ENCODE measurements around the gene SYCP2L. TPM values are rescaled to one million over a fixed set of nuclear protein-coding genes. Genes with fewer than 3 reads are reported as not detected.

Gene SYCP2L
- total and polyA plus RNA-seq, 9 of the 15 experiments (the other 6 are each of a cell fraction or from before 2014, with no cell fraction given): 12.4 to 46.9 (median 22.0) TPM

DNA sequence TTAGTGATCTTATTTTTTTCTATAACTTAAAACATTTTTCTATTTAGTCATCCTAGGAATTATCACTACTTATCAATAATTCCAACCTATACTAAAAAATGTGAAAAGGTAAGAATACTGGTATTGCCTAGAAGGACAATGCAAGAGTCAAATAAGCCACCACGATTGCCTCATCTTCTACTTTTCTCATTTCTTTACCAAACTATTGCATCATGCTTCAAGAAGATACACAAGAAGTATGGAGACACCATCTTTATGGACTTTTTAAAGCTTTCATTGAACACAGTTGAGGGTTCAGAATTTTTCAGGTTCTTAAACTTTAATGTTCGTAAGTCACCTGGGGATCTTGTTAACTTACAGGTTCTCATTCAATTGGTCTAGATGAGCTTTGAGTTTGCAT is 131.4 kb downstream of the SYCP2L start (continued):
- TF ChIP-seq, protein P1, sequence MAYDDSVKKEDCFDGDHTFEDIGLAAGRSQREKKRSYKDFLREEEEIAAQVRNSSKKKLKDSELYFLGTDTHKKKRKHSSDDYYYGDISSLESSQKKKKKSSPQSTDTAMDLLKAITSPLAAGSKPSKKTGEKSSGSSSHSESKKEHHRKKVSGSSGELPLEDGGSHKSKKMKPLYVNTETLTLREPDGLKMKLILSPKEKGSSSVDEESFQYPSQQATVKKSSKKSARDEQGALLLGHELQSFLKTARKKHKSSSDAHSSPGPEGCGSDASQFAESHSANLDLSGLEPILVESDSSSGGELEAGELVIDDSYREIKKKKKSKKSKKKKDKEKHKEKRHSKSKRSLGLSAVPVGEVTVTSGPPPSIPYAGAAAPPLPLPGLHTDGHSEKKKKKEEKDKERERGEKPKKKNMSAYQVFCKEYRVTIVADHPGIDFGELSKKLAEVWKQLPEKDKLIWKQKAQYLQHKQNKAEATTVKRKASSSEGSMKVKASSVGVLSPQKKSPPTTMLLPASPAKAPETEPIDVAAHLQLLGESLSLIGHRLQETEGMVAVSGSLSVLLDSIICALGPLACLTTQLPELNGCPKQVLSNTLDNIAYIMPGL (CRISPR knock-in tag; IDR thresholded peaks at IDR 0.05): no peak
- TF ChIP-seq PREB (CRISPR knock-in tag; IDR thresholded peaks at IDR 0.05) (no peak), ELF2 (CRISPR knock-in tag; IDR thresholded peaks at IDR 0.05) (no peak), ARID1B (IDR thresholded peaks at IDR 0.05) (no peak), ZNF23 (CRISPR knock-in tag; IDR thresholded peaks at IDR 0.05) (no peak), ZFP36 (IDR thresholded peaks at IDR 0.05; ENCODE audit: low read depth, low read length, partially characterized antibody) (no peak), GTF2A2 (tag; IDR thresholded peaks at IDR 0.05) (no peak), HDAC8 (tag; IDR thresholded peaks at IDR 0.05) (no peak), FIP1L1 (IDR thresholded peaks at IDR 0.05; ENCODE audit: low read depth, low read length, poor library complexity, severe bottlenecking) (no peak), SMARCE1 (IDR thresholded peaks at IDR 0.05) (no peak), THRA (IDR thresholded peaks at IDR 0.05) (no peak), IRF9 (tag; IDR thresholded peaks at IDR 0.05) (peak; percentile 76), PPARD (CRISPR knock-in tag; IDR thresholded peaks at IDR 0.05) (no peak), MBD2 (IDR thresholded peaks at IDR 0.05; ENCODE audit: borderline replicate concordance, low read depth) (no peak), ZNF589 (CRISPR knock-in tag; IDR thresholded peaks at IDR 0.05; ENCODE audit: low read depth) (no peak), RCOR1 (IDR thresholded peaks at IDR 0.05; ENCODE audit: borderline replicate concordance in 1 of 2, low read depth in 2 of 2, low read length in 2 of 2) (no peak), AFF1 (IDR thresholded peaks at IDR 0.05; ENCODE audit: low read depth in 1 of 2, partially characterized antibody in 2 of 2) (no peak)
- TF ChIP-seq, protein P2, sequence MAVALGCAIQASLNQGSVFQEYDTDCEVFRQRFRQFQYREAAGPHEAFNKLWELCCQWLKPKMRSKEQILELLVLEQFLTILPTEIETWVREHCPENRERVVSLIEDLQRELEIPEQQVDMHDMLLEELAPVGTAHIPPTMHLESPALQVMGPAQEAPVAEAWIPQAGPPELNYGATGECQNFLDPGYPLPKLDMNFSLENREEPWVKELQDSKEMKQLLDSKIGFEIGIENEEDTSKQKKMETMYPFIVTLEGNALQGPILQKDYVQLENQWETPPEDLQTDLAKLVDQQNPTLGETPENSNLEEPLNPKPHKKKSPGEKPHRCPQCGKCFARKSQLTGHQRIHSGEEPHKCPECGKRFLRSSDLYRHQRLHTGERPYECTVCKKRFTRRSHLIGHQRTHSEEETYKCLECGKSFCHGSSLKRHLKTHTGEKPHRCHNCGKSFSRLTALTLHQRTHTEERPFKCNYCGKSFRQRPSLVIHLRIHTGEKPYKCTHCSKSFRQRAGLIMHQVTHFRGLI (CRISPR knock-in tag; IDR thresholded peaks at IDR 0.05): no peak
